DND-41 (cell line): ENCODE data around the gene FBXO24.

Source experiments
- CTCF ChIP-seq: IDR thresholded peaks from 2 replicates; pipeline ENCODE4 v1.5.1; 2012; ENCODE audit warnings: borderline replicate concordance, low read length, moderate library complexity, mild to moderate bottlenecking; ENCODE audit not compliant: poor library complexity, severe bottlenecking; ENCODE audit errors: extremely low read depth
- EZH2 ChIP-seq: IDR thresholded peaks from 3 replicates; pipeline ENCODE4 v1.6.1; 2012; ENCODE audit warnings: borderline replicate concordance, low read depth, mild to moderate bottlenecking, moderate library complexity, low read length, inconsistent platforms; ENCODE audit not compliant: severe bottlenecking

- no peak for TF ChIP-seq EZH2
- TF ChIP-seq CTCF, result no peak
Observed at GRCh38 chr7:100607111-100607510, 21.0 kb downstream of the FBXO24 start.
